Fibroblast of villous mesenchyme (primary cell): ENCODE results near the gene PTCH2. TPM values are rescaled to one million over a fixed set of nuclear protein-coding genes. Genes with fewer than 3 reads are reported as not detected.

ENCODE experiments used
- DNase-seq: peaks from one replicate; pipeline ENCODE4 v3.0.0-alpha.2; 2010; ENCODE audit warnings: low read depth
- H3K4me3 ChIP-seq: 2 replicates; pipeline ENCODE4 v1.5.1; 2011; ENCODE audit warnings: low read depth, mild to moderate bottlenecking, low read length
- total RNA-seq: library from RNA; depleted of rRNA; stranded (reverse); fragments of >200 nt; gene quantifications from 2 replicates; pipeline ENCODE4 v1.2.3, GENCODE V29; 2012
- TF ChIP-seq, protein P1 (sequence below): IDR thresholded peaks from 2 replicates; pipeline ENCODE4 v1.5.1; 2012; ENCODE audit warnings: low read depth, mild to moderate bottlenecking, low read length; ENCODE audit not compliant: insufficient read depth

The PTCH2 gene
- total RNA-seq, 1 donor = under 0.01 TPM

DNA sequence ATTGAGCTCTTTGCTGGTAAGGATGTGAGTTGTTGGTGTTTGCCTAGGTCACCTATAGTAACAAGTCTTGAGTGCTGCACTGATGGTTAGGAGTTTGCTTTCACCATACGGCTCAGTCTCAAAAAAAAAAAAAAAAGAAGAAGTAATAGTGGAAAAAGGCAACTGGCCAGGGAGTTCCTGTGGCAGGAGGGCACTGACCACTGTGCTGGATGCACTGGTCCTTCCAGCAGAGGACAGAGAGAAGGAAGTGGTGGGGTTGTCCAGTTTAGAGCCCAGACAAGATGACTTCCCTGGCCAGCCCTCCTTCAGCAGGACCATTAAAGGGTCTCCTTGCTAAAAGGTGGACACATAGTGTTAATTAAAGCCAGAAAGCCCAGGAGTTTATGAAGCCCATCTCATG, 11.9 kb upstream of the PTCH2 start:
- TF ChIP-seq, protein P1, sequence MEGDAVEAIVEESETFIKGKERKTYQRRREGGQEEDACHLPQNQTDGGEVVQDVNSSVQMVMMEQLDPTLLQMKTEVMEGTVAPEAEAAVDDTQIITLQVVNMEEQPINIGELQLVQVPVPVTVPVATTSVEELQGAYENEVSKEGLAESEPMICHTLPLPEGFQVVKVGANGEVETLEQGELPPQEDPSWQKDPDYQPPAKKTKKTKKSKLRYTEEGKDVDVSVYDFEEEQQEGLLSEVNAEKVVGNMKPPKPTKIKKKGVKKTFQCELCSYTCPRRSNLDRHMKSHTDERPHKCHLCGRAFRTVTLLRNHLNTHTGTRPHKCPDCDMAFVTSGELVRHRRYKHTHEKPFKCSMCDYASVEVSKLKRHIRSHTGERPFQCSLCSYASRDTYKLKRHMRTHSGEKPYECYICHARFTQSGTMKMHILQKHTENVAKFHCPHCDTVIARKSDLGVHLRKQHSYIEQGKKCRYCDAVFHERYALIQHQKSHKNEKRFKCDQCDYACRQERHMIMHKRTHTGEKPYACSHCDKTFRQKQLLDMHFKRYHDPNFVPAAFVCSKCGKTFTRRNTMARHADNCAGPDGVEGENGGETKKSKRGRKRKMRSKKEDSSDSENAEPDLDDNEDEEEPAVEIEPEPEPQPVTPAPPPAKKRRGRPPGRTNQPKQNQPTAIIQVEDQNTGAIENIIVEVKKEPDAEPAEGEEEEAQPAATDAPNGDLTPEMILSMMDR = no peak
- H3K4me3 ChIP-seq = no peak overlapping the region
- no peak for DNase-seq

GRCh38 chr1:44853201-44853600, 10.1 kb upstream of the PTCH2 start:
- H3K4me3 ChIP-seq = no peak overlapping the region
- DNase-seq = no peak
- TF ChIP-seq, protein P1 = no peak

DNA sequence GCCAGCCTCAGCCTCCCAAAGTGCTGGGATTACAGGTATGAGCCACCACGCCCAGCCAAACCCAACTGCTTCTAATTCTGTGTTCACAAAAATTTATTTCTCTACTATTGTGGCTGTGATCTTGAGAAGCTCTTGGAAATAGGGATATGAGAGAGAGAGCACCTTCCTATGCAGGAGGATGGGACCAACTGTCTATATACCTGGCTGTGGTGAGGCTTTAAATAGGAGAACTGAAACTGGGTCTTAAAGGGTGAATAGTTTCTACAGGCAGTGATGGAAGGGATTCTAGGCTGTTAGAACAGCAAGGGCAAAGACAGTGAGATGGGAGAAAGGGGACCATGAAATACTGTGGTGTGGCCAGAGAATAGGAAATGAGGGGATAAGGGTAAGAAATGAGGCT, 8.3 kb upstream of the PTCH2 start:
- TF ChIP-seq, protein P1 = no peak
- DNase-seq = no peak
- H3K4me3 ChIP-seq = no peak overlapping the region

- H3K4me3 ChIP-seq = no peak overlapping the region
- TF ChIP-seq, protein P1 = no peak
- DNase-seq = no peak
Observed at GRCh38 chr1:44849575-44850132, 6.6 kb upstream of the PTCH2 start.

- no peak for DNase-seq
- no peak overlapping the region for H3K4me3 ChIP-seq
- TF ChIP-seq, protein P1 = no peak
Observed at GRCh38 chr1:44848456-44849181, 5.6 kb upstream of the PTCH2 start.

DNA sequence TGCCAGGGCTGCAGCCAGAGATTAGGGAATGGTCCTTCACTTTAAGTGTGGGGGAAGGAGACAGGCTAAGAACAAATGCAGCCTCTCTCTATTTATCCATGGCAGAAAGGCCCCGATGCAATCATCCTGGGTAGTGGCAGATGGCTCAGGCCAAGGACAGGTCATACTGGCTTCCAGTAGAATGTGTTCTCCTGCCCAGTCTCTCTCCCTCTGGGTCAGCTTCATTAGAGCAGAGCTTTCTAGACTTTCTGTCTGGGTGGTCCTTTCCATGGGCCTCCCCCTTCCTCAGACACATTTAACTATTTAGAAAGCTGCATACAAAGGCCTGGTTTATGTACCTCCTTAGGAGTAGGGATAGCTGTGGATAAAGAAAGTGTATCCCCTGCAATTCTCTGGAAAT, 4.8 kb upstream of the PTCH2 start:
- TF ChIP-seq, protein P1 = no peak
- no peak for DNase-seq
- H3K4me3 ChIP-seq = no peak overlapping the region

- TF ChIP-seq, protein P1 = no peak
- H3K4me3 ChIP-seq = no peak overlapping the region
- no peak for DNase-seq
Observed at GRCh38 chr1:44846985-44847384, 3.9 kb upstream of the PTCH2 start.
